HUES6 (cell line): ENCODE measurements around the gene CCDC83.

Source experiments
- H3K27ac ChIP-seq: 2 replicates; pipeline ENCODE4 v1.7.0; 2013; ENCODE audit warnings: low read depth, mild to moderate bottlenecking, low read length, inconsistent platforms
- H3K27me3 ChIP-seq: 2 replicates; pipeline ENCODE4 v1.6.1; 2013; ENCODE audit warnings: low read length; ENCODE audit not compliant: control insufficient read depth, insufficient read depth
- H3K36me3 ChIP-seq: 2 replicates; pipeline ENCODE4 v1.6.1; 2013; ENCODE audit warnings: low read length; ENCODE audit not compliant: control insufficient read depth, insufficient read depth
- H3K4me1 ChIP-seq: 2 replicates; pipeline ENCODE4 v1.6.1; 2013; ENCODE audit warnings: low read length; ENCODE audit not compliant: control insufficient read depth, insufficient read depth
- H3K4me3 ChIP-seq: 2 replicates; pipeline ENCODE4 v1.5.1; 2013; ENCODE audit warnings: low read depth, low read length
- H3K9ac ChIP-seq: one replicate; pipeline ENCODE4 v1.6.1; 2013; ENCODE audit warnings: mild to moderate bottlenecking, low read length
- H3K9me3 ChIP-seq: 2 replicates; pipeline ENCODE4 v1.6.1; 2013; ENCODE audit warnings: low read depth, low read length; ENCODE audit not compliant: control insufficient read depth, insufficient read depth

The CCDC83 gene

GRCh38 chr11:85855341-85855656 is at the start of gene CCDC83:
Gene CCDC83, plus strand, starts transcription at chr11:85855383. Its CDS starts 9,741 bp downstream, at chr11:85865124.
- peaks cover 8% of the 10 kb centered on the region; the same call in 1 of the 2 replicates for H3K4me1 ChIP-seq
- H3K27ac ChIP-seq, result peak within 1 kb of the TSS; percentile 24
- peak within 1 kb of the TSS; percentile 66 for H3K4me3 ChIP-seq
- H3K9ac ChIP-seq, result peak within 1 kb of the TSS; percentile 89
- no peaks in the 10 kb centered on the region; the same call in 1 of the 2 replicates for H3K27me3 ChIP-seq
- peaks cover 15% of the 10 kb centered on the region for H3K9me3 ChIP-seq
- H3K36me3 ChIP-seq, result no peaks in the 10 kb centered on the region

- Histone ChIP-seq H3K4me1 (peaks cover 6% of the 10 kb centered on the region; the same call in 1 of the 2 replicates), H3K9me3 (no peaks in the 10 kb centered on the region), H3K9ac (no peak overlapping the region), H3K27ac (no peak overlapping the region), H3K4me3 (no peak overlapping the region), H3K27me3 (peaks cover 14% of the 10 kb centered on the region), H3K36me3 (no peaks in the 10 kb centered on the region)
Measured at GRCh38 chr11:85805387-85805786, 49.8 kb upstream of the CCDC83 start.

DNA sequence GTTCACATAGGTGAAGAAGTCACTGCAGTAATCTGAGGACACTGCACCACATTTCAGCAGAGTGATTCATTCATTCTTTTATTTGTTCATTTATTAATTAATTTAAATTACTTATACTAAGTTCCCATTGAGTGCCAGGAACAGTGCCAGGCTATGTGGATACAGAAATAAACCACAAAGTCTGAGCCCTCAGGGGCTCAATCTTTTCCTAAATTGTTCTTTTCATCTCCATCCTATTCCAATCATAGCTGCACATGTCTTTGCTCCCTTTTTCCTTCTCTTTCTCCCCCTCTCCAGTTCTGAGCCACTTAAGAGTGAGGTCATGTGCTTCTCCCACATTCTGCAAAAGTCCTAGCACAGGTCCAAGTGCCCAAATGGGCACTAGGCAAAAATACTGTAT is 49.2 kb upstream of the CCDC83 start:
- no peak overlapping the region for H3K4me3 ChIP-seq

DNA sequence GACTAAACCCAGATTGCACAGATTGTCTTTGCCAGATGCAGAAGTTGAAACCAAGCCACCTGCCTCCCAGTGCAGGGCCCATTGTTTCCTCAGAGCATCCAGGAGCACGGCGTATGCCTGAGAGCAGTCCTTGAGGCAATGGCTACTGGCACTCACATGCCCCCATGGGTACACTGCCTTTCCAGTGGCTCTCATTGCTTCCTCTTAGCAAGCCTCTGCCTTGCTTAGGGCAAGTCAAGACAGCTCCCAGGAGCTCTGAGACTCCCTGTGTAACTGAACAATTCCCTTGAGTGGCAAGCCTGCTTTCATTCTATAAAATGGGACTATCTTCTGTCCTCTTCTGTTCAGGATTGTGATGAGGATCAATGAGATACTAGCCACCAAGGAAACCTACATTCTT is 48.3 kb upstream of the CCDC83 start:
- peaks cover 26% of the 10 kb centered on the region for H3K27me3 ChIP-seq
- H3K4me3 ChIP-seq, result no peak overlapping the region
- peaks cover 6% of the 10 kb centered on the region; the same call in 1 of the 2 replicates for H3K4me1 ChIP-seq
- H3K27ac ChIP-seq, result no peak overlapping the region
- no peak overlapping the region for H3K9ac ChIP-seq
- no peaks in the 10 kb centered on the region for H3K9me3 ChIP-seq
- H3K36me3 ChIP-seq, result no peaks in the 10 kb centered on the region

More for the DNA sequence above, 49.2 kb upstream of the CCDC83 start:
- H3K9ac ChIP-seq, result no peak overlapping the region
- no peaks in the 10 kb centered on the region for H3K9me3 ChIP-seq
- H3K36me3 ChIP-seq, result no peaks in the 10 kb centered on the region
- H3K27ac ChIP-seq, result no peak overlapping the region
- H3K27me3 ChIP-seq, result peaks cover 19% of the 10 kb centered on the region
- peaks cover 6% of the 10 kb centered on the region; the same call in 1 of the 2 replicates for H3K4me1 ChIP-seq

DNA sequence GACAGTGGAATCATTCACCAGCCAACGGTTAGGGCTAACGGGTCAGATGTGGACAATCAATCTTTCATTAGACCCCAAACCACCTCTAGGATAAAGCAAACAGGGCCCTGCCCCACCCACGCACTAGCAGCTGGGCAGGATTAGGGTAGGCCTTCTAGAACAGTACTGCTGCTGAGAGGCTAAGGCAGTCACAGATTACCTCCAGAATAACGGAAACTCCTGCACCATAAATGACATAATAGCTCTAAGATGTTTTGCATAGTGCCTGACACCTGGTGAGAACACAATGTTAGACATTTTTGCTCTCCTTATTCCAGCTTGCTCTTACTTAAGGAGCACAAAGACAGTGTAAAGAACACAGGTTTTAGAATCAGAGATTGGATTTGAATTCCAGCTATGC is 46.0 kb upstream of the CCDC83 start:
- Histone ChIP-seq H3K4me3 (no peak overlapping the region), H3K27ac (no peak overlapping the region), H3K9me3 (no peaks in the 10 kb centered on the region), H3K27me3 (peaks cover 48% of the 10 kb centered on the region), H3K4me1 (peaks cover 6% of the 10 kb centered on the region; the same call in 1 of the 2 replicates), H3K36me3 (no peaks in the 10 kb centered on the region), H3K9ac (no peak overlapping the region)

- H3K4me1 ChIP-seq, result peaks cover 6% of the 10 kb centered on the region; the same call in 1 of the 2 replicates
- peaks cover 50% of the 10 kb centered on the region for H3K27me3 ChIP-seq
- no peak overlapping the region for H3K27ac ChIP-seq
- peak overlapping the region; percentile 85 for H3K4me3 ChIP-seq
- no peaks in the 10 kb centered on the region for H3K36me3 ChIP-seq
- no peaks in the 10 kb centered on the region for H3K9me3 ChIP-seq
- H3K9ac ChIP-seq, result no peak overlapping the region
Measured at GRCh38 chr11:85809863-85810262, 45.3 kb upstream of the CCDC83 start.

DNA sequence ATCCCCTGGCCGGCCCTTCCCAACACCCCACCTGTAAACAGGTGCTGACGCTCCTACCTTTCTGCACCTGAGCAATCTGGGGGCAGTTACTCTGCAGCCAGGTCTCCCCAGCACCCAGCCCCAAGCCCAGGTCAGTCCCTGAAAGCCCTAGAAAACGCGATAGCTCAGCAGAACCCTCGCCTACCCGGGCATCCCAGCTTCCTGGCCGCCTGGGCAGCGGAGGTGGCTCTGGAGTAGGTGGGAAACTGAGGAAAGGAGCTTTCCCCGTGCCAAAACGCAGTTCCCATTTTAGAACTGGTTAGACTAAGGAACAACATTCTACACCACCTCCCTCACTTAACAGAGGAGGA is 44.7 kb upstream of the CCDC83 start:
- no peaks in the 10 kb centered on the region for H3K36me3 ChIP-seq
- H3K4me3 ChIP-seq, result peak overlapping the region; percentile 85
- peak overlapping the region; percentile 29 for H3K9ac ChIP-seq
- H3K27me3 ChIP-seq, result peaks cover 50% of the 10 kb centered on the region
- H3K27ac ChIP-seq, result no peak overlapping the region
- peaks cover 6% of the 10 kb centered on the region; the same call in 1 of the 2 replicates for H3K4me1 ChIP-seq
- no peaks in the 10 kb centered on the region for H3K9me3 ChIP-seq

GRCh38 chr11:85810871-85811611 is 44.1 kb upstream of the CCDC83 start, which contains the start of gene SYTL2:
Gene SYTL2, minus strand, starts transcription at chr11:85811141. Its CDS starts 53,416 bp downstream, at chr11:85757725.
- Histone ChIP-seq H3K4me3 (peak within 1 kb of the TSS; percentile 85), H3K9ac (peak within 1 kb of the TSS; percentile 29), H3K4me1 (peaks cover 6% of the 10 kb centered on the region; the same call in 1 of the 2 replicates), H3K36me3 (no peaks in the 10 kb centered on the region), H3K27ac (no peak within 1 kb of the TSS), H3K9me3 (no peaks in the 10 kb centered on the region), H3K27me3 (peaks cover 50% of the 10 kb centered on the region)

GRCh38 chr11:85811624-85812023 is 43.6 kb upstream of the CCDC83 start:
- no peak overlapping the region for H3K9ac ChIP-seq
- no peaks in the 10 kb centered on the region for H3K9me3 ChIP-seq
- no peaks in the 10 kb centered on the region for H3K36me3 ChIP-seq
- H3K27ac ChIP-seq, result no peak overlapping the region
- peaks cover 50% of the 10 kb centered on the region for H3K27me3 ChIP-seq
- H3K4me3 ChIP-seq, result peak overlapping the region; percentile 85
- H3K4me1 ChIP-seq, result peaks cover 6% of the 10 kb centered on the region; the same call in 1 of the 2 replicates

DNA sequence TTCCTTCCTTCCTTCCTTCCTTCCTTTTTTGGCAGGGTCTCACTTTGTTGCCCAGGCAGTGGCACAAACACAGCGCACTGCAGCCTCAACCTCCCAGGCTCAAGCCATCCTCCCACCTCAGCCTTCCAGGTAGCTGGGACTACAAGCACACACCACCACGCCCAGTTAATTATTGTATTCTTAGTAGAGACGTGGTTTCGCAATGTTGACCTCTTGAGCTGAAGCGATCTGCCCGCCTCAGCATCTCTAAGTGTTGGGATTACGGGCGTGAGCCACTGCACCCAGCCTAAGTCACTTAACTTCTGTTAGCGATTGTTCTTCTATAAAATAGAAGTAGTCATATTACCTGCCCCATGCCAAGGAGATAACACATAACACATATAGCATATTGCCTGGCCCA is 41.5 kb upstream of the CCDC83 start:
- Histone ChIP-seq H3K27ac (no peak overlapping the region), H3K4me3 (no peak overlapping the region), H3K9ac (no peak overlapping the region), H3K9me3 (no peaks in the 10 kb centered on the region), H3K4me1 (peaks cover 6% of the 10 kb centered on the region; the same call in 1 of the 2 replicates), H3K27me3 (peaks cover 50% of the 10 kb centered on the region), H3K36me3 (no peaks in the 10 kb centered on the region)

DNA sequence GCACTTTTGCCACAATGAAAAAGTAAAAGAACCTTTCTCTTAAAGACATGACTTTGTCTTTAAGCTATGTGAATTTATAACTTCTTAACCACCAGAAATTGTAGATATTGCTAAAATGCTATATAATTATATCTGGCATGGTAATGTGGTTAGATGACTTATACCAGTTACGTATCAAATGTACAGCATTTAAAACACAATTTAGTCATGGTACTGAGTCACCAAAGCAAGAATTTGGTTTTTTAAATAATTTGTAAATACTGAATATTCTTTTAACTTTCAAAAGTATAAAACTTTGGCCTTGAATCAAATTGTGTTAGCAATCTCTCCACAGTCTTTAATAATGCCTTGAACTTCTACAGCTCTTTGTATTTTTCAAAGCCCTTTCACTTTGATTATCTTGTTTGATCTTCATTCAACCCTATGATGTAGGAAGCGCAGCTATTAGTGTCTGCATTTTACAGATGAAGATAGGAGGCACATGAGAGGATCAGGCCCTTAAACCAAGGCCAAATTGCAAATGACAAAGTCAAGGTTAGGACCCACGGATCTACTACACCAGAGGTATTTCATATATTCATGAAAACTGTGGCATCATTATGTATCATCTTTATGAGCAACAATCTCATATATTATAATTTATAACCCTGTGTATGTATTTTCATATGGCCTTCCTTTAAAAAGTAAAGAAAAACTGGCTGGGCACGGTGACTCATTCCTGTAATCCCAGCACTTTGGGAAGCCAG is 39.8 kb upstream of the CCDC83 start:
- peaks cover 36% of the 10 kb centered on the region for H3K27me3 ChIP-seq
- no peaks in the 10 kb centered on the region for H3K4me1 ChIP-seq
- H3K9me3 ChIP-seq, result no peaks in the 10 kb centered on the region
- no peaks in the 10 kb centered on the region for H3K36me3 ChIP-seq
- H3K27ac ChIP-seq, result no peak overlapping the region
- H3K4me3 ChIP-seq, result no peak overlapping the region
- no peak overlapping the region for H3K9ac ChIP-seq
